Epithelial cell of proximal tubule (primary cell): Measurements from ENCODE around the gene SMKR1. TPM values are rescaled to one million over a fixed set of nuclear protein-coding genes. Genes with fewer than 3 reads are reported as not detected.

Source experiments
- DNase-seq: peaks from one replicate; pipeline ENCODE4 v3.0.0-alpha.2; 2011; ENCODE audit warnings: low read depth
- H3K4me3 ChIP-seq: 2 replicates; pipeline ENCODE4 v1.5.1; 2011; ENCODE audit warnings: low read depth, mild to moderate bottlenecking, low read length
- CTCF ChIP-seq: conservative IDR thresholded peaks from 2 replicates; pipeline ENCODE4 v1.5.1; 2012; ENCODE audit warnings: low read depth, mild to moderate bottlenecking, low read length
- total RNA-seq: library from RNA; depleted of rRNA; stranded (reverse); fragments of >200 nt; gene quantifications from 2 replicates; pipeline ENCODE4 v1.2.3, GENCODE V29; 2015

Gene SMKR1
- 0.94 TPM in 1 of 2 replicates, not detected in the other for total RNA-seq

GRCh38 chr7:129501760-129502707 is at the start of gene SMKR1:
Gene SMKR1 (plus strand): TSS chr7:129502531. CDS start chr7:129502825, 294 bp downstream.
- peak within 1 kb of the TSS; percentile 59 for H3K4me3 ChIP-seq
- no peak for DNase-seq
- no peak for TF ChIP-seq CTCF

GRCh38 chr7:129452589-129453231 is 49.6 kb upstream of the SMKR1 start:
- H3K4me3 ChIP-seq = no peak overlapping the region
- TF ChIP-seq CTCF = no peak
- DNase-seq = no peak

- DNase-seq = no peak
- TF ChIP-seq CTCF = no peak
- no peak overlapping the region for H3K4me3 ChIP-seq
Observed at GRCh38 chr7:129453510-129454248, 48.7 kb upstream of the SMKR1 start.

- no peak for TF ChIP-seq CTCF
- H3K4me3 ChIP-seq = no peak overlapping the region
- DNase-seq = no peak
Observed at GRCh38 chr7:129454249-129454551, 48.1 kb upstream of the SMKR1 start.

GRCh38 chr7:129456421-129456820 is 45.9 kb upstream of the SMKR1 start:
- DNase-seq = no peak
- H3K4me3 ChIP-seq = no peak overlapping the region
- TF ChIP-seq CTCF = no peak

GRCh38 chr7:129457101-129457500 is 45.2 kb upstream of the SMKR1 start:
- no peak overlapping the region for H3K4me3 ChIP-seq
- no peak for DNase-seq
- TF ChIP-seq CTCF = no peak
